ENCODE measurements around the gene CLIC3. TPM values are rescaled to one million over a fixed set of nuclear protein-coding genes. Genes with fewer than 3 reads are reported as not detected.

CLIC3 gene
- total and polyA plus RNA-seq, 2 experiments from 2014 or later, result 0.87 TPM; not detected in 1

DNA sequence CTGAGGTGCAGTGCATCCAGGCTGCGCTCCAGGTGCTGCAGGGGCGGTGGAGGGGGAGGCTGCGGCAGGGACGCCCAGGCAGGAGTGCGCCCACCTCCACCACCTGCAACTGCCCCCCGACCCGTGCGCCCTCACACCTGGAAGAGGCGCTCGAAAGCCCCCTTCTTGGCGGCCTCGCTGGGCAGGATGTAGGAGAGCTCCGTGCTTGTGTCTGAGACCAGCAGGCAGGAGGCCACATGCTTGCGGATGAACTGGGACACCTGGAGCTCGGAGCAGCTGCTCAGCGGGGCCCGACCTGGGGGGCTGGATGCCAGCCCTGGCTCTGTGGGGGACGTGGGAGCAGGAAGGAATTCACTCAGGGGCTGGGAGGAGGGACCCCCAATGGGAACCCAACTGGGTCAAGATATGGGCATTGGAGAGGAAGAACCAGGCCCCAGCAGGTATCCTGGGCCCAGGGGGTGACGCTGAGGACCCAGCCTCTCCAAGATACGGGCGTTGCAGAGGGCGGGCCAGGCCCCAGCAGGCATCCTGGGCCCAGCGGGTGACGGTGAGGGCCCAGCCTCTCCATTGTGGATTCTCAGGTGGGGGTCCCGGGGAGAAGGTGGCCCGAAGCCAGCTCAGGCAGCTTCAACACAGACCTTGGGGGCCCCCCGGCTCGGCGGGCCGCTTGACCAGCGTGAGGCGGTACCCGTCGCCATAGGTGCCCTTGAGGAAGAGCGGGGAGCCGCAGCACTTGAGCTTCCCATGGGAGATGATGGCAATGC, 18.6 kb upstream of the CLIC3 start:
- Histone ChIP-seq H3K9me3 (ENCODE audit: low read depth) (no peaks in the 10 kb centered on the region), H3K4me1 (ENCODE audit: low read depth) (no peaks in the 10 kb centered on the region), H3K4me3 (no peak overlapping the region), H3K27ac (no peak overlapping the region), H3K27me3 (no peaks in the 10 kb centered on the region), H3K36me3 (peaks cover 12% of the 10 kb centered on the region)
- TF ChIP-seq CTCF (IDR thresholded peaks at IDR 0.05; ENCODE audit: low read depth, low read length), result no peak
- no peak for DNase-seq (ENCODE audit: low read depth in 1 of 2, low spot score in 1 of 2)

DNA sequence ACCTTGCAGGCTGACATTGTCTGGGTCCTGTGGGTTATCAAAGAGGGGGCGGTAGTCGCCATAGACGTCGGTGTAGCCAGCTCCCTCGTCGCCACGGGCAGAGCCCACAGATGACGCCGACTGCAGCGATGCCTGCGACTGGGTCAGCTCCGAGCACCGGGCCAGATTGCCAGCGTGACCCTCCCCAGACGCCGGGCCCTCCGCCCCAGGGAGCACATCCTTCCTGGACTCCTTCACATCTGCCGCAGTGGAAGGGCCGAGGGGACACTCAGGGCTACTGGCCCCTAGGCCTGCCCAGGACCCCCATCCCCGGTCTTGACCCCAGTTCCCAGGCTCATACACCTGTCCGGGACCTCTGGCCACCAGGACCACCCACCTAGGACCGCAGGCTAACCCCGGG, 17.8 kb upstream of the CLIC3 start:
- no peaks in the 10 kb centered on the region for H3K9me3 ChIP-seq (ENCODE audit: low read depth)
- H3K4me3 ChIP-seq, result no peak overlapping the region
- peaks cover 12% of the 10 kb centered on the region for H3K36me3 ChIP-seq
- TF ChIP-seq CTCF (IDR thresholded peaks at IDR 0.05; ENCODE audit: low read depth, low read length), result no peak
- H3K4me1 ChIP-seq (ENCODE audit: low read depth), result no peaks in the 10 kb centered on the region
- no peaks in the 10 kb centered on the region for H3K27me3 ChIP-seq
- DNase-seq (ENCODE audit: low read depth in 1 of 2, low spot score in 1 of 2), result no peak
- no peak overlapping the region for H3K27ac ChIP-seq

DNA sequence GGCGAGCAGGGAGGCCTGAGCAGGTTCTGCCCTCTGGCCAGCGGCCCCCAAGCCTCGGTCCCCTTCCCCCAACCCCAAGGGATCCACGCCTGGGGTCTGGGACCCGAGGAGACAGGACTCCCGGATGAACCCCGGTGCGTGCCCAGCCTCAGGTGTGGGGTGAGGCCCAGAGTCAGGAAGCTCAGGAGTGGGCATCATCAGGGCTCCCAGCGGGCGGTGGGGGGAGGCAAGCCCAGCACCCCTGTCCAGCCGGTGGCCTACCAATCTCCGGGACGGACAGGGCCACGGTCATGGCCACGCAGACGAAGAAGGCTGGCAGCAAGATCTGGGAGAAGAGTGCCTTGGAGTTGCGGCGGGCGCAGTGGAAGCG, 17.2 kb upstream of the CLIC3 start:
- DNase-seq (ENCODE audit: low read depth in 1 of 2, low spot score in 1 of 2), result no peak
- H3K27me3 ChIP-seq, result no peaks in the 10 kb centered on the region
- no peak overlapping the region for H3K4me3 ChIP-seq
- H3K9me3 ChIP-seq (ENCODE audit: low read depth), result no peaks in the 10 kb centered on the region
- no peaks in the 10 kb centered on the region for H3K4me1 ChIP-seq (ENCODE audit: low read depth)
- no peak overlapping the region for H3K27ac ChIP-seq
- H3K36me3 ChIP-seq, result peaks cover 12% of the 10 kb centered on the region
- no peak for TF ChIP-seq CTCF (IDR thresholded peaks at IDR 0.05; ENCODE audit: low read depth, low read length)

- H3K27ac ChIP-seq, result no peak overlapping the region
- no peaks in the 10 kb centered on the region for H3K9me3 ChIP-seq (ENCODE audit: low read depth)
- DNase-seq (ENCODE audit: low read depth in 1 of 2, low spot score in 1 of 2), result no peak
- H3K36me3 ChIP-seq, result peaks cover 12% of the 10 kb centered on the region
- H3K4me3 ChIP-seq, result no peak overlapping the region
- H3K27me3 ChIP-seq, result no peaks in the 10 kb centered on the region
- no peak for TF ChIP-seq CTCF (IDR thresholded peaks at IDR 0.05; ENCODE audit: low read depth, low read length)
- no peaks in the 10 kb centered on the region for H3K4me1 ChIP-seq (ENCODE audit: low read depth)
These were observed 16.6 kb upstream of the CLIC3 start for GRCh38 chr9:137012694-137013570.

- no peak for TF ChIP-seq CTCF (IDR thresholded peaks at IDR 0.05; ENCODE audit: low read depth, low read length)
- no peak for DNase-seq (ENCODE audit: low read depth in 1 of 2, low spot score in 1 of 2)
- no peaks in the 10 kb centered on the region for H3K9me3 ChIP-seq (ENCODE audit: low read depth)
- peaks cover 12% of the 10 kb centered on the region for H3K36me3 ChIP-seq
- no peak overlapping the region for H3K27ac ChIP-seq
- no peaks in the 10 kb centered on the region for H3K27me3 ChIP-seq
- no peaks in the 10 kb centered on the region for H3K4me1 ChIP-seq (ENCODE audit: low read depth)
- no peak overlapping the region for H3K4me3 ChIP-seq
These were observed 15.7 kb upstream of the CLIC3 start for GRCh38 chr9:137011907-137012675.

Data from cardiac muscle cell (in vitro differentiated cells and primary cell).